Lower leg skin (tissue), 4 donors: ENCODE results near the gene TNFRSF1B. TPM values are rescaled to one million over a fixed set of nuclear protein-coding genes. Genes with fewer than 3 reads are reported as not detected.

Experiments
- DNase-seq, 2 donors: peaks; one replicate each; pipeline ENCODE4 v3.0.0-alpha.2; 2019; ENCODE audit warnings: low spot score in 2 of 2
- H3K4me3 ChIP-seq: fragments of 200-600 bp; sonication (generic); 2 replicates; pipeline ENCODE4 v1.5.1; 2017; ENCODE audit warnings: mild to moderate bottlenecking, low read depth; ENCODE audit not compliant: poor library complexity, severe bottlenecking
- POLR2A ChIP-seq, 2 donors: fragments of 450-650 bp; IDR thresholded peaks; one replicate each; pipeline ENCODE4 v1.6.1; 2016 to 2017; ENCODE audit warnings: antibody characterized with exemption in 2 of 2, mild to moderate bottlenecking in 1 of 2, moderate library complexity in 1 of 2
- WGBS, 2 donors: methylation state at CpG; one replicate each; pipeline ENCODE4 v1.1.5; 2018; 5-methylcytosine and 5-hydroxymethylcytosine counted together
- intact Hi-C: fragments of 100-400 bp; cut with DNase I; formaldehyde crosslinking; loops from one replicate; pipeline ENCODE4 v1.15.0; 2023; ENCODE audit warnings: low total_unique reads
- total RNA-seq, 4 donors: library from RNA; depleted of rRNA; stranded (reverse); fragments of >200 nt; gene quantifications; one replicate each; pipeline ENCODE4 v1.1.0, GENCODE V29; 2016
- TF ChIP-seq, protein P1 (sequence below), 3 donors: fragments of 450-650 bp; IDR thresholded peaks; one replicate each; pipeline ENCODE4 v1.5.1; 2016; ENCODE audit warnings: antibody characterized with exemption in 3 of 3, mild to moderate bottlenecking in 3 of 3, moderate library complexity in 2 of 3

The TNFRSF1B gene
- total RNA-seq, 4 donors from 2014 or later, result 8.5 to 33.1 (median 16.3) TPM

GRCh38 chr1:12167493-12168429 lies 970 bp downstream of the TNFRSF1B start:
- peak overlapping the region; percentile 60 for H3K4me3 ChIP-seq
- WGBS, 2 donors, result 26 to 31% methylated on average over 24 to 33 of the region's 33 CpGs
- no peak for TF ChIP-seq POLR2A (IDR thresholded peaks at IDR 0.05)
- TF ChIP-seq, protein P1, sequence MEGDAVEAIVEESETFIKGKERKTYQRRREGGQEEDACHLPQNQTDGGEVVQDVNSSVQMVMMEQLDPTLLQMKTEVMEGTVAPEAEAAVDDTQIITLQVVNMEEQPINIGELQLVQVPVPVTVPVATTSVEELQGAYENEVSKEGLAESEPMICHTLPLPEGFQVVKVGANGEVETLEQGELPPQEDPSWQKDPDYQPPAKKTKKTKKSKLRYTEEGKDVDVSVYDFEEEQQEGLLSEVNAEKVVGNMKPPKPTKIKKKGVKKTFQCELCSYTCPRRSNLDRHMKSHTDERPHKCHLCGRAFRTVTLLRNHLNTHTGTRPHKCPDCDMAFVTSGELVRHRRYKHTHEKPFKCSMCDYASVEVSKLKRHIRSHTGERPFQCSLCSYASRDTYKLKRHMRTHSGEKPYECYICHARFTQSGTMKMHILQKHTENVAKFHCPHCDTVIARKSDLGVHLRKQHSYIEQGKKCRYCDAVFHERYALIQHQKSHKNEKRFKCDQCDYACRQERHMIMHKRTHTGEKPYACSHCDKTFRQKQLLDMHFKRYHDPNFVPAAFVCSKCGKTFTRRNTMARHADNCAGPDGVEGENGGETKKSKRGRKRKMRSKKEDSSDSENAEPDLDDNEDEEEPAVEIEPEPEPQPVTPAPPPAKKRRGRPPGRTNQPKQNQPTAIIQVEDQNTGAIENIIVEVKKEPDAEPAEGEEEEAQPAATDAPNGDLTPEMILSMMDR (IDR thresholded peaks at IDR 0.05), result no peak
- intact Hi-C loops, result no loop called here
- DNase-seq, result no peak

- 62 to 65% methylated on average over 17 of the region's 17 CpGs for WGBS, 2 donors
- peak overlapping the region; percentile 60 for H3K4me3 ChIP-seq
- intact Hi-C loops, result no loop called here
- TF ChIP-seq, protein P1 (IDR thresholded peaks at IDR 0.05), result no peak
- TF ChIP-seq POLR2A (IDR thresholded peaks at IDR 0.05), result no peak
- DNase-seq, result no peak
These were observed 1.8 kb downstream of the TNFRSF1B start for GRCh38 chr1:12168451-12169160.

- TF ChIP-seq, protein P1 (IDR thresholded peaks at IDR 0.05), result no peak
- no peak for TF ChIP-seq POLR2A (IDR thresholded peaks at IDR 0.05)
- intact Hi-C loops, result no loop called here
- 79 to 91% methylated on average over 7 to 8 of the region's 8 CpGs for WGBS, 2 donors
- no peak for DNase-seq
- no peak overlapping the region for H3K4me3 ChIP-seq
These were observed 2.8 kb downstream of the TNFRSF1B start for GRCh38 chr1:12169442-12170135.

DNA sequence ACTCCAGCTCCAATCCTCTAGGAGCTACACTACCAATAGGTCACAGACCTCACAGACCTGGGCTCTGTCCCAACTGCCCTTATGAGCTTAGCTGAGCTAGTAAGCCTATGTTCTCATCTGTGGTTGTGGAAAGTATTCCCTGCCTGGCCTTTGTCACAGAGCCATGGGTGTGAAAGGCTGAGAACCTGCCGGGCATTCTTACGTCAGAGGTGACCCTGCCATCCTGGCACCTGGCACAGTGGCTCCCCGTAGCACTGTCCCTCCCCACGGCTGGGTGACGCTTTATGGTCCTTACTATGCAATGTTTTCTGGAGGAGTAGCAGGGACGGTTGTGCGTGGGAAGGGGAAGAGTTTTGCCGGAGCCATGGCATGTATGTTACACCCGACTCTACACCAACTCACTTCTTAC lies 3.5 kb downstream of the TNFRSF1B start:
- 71 to 72% methylated on average over 9 of the region's 9 CpGs for WGBS, 2 donors
- H3K4me3 ChIP-seq, result no peak overlapping the region
- TF ChIP-seq, protein P1 (IDR thresholded peaks at IDR 0.05), result no peak
- no peak for TF ChIP-seq POLR2A (IDR thresholded peaks at IDR 0.05)

DNA sequence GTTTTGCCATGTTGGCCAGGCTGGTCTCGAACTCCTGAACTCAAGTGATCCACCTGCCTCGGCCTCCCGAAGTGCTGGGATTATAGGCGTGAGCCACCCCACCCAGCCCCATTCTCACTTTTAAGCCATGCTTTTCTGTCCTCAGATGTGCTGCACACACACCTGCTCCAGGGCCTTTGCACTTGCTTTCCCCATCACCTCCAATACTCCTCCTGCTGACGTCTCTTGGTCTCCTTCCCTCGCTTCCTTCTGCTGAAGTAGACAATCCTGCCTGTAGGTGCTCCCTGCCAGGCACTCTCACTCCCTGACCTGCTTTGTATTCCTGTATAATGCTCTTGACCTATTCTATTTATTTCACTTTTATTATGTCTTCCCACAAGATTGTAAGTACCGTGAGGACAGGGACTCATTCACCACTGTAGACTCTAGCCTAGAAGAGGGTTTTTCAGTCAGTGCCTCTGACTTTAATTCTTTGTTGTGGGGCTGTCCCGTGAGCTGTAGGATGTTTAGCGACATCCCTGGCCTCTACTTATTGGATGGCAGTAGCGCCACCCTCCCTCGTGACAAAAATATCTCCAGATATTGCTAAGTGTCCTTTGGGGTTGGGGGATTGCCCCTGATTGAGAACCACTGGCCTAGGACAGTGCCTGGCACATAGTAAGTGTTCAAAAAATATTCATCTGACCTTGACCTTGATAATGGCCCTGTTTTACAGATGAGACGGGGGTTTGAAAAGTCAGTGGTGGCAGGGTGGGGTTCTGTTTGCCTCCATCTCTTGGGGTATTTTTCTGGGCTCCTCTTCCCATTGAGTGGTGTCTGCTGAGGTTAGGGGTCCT lies 4.6 kb downstream of the TNFRSF1B start:
- intact Hi-C loops, result no loop called here
- TF ChIP-seq, protein P1 (IDR thresholded peaks at IDR 0.05), result no peak
- TF ChIP-seq POLR2A (IDR thresholded peaks at IDR 0.05), result no peak
- 92 to 95% methylated on average over 12 of the region's 12 CpGs for WGBS, 2 donors
- no peak for DNase-seq
- no peak overlapping the region for H3K4me3 ChIP-seq

More for the DNA sequence above, 3.5 kb downstream of the TNFRSF1B start:
- intact Hi-C loops, result no loop called here
- no peak for DNase-seq
